Keratinocyte (primary cell): ENCODE measurements around the gene PAX4. TPM values are rescaled to one million over a fixed set of nuclear protein-coding genes. Genes with fewer than 3 reads are reported as not detected.

Experiments
- DNase-seq: peaks from one replicate; pipeline ENCODE4 v3.0.0-alpha.2; 2011; ENCODE audit warnings: low read depth, missing footprints, low spot score
- FAIRE-seq: peaks from 2 replicates; lab custom pipeline; 2011; peaks lifted over from hg19 to GRCh38; lab: Jason Lieb, UNC
- H2AFZ ChIP-seq: 2 replicates; pipeline ENCODE4 v1.6.0; 2012; ENCODE audit warnings: low read length, control low read depth, inconsistent platforms; ENCODE audit not compliant: control insufficient read depth
- H3K27ac ChIP-seq: 2 replicates; pipeline ENCODE4 v1.5.1; 2011; ENCODE audit warnings: low read length; ENCODE audit not compliant: control insufficient read depth, insufficient read depth
- H3K27me3 ChIP-seq: 3 replicates; pipeline ENCODE4 v1.6.0; 2011; ENCODE audit warnings: low read length; ENCODE audit not compliant: control insufficient read depth, insufficient read depth; ENCODE audit errors: extremely low read depth
- H3K36me3 ChIP-seq, 2 experiments: 2 replicates in 1 of 2; 3 replicates in 1 of 2; pipeline ENCODE4 v1.5.1; 2011; ENCODE audit warnings: low read length in 2 of 2, mild to moderate bottlenecking in 1 of 2; ENCODE audit not compliant: control insufficient read depth in 2 of 2, insufficient read depth in 2 of 2; ENCODE audit errors: extremely low read depth in 1 of 2
- H3K4me1 ChIP-seq: 3 replicates; pipeline ENCODE4 v1.5.1; 2011; ENCODE audit warnings: low read length; ENCODE audit not compliant: control insufficient read depth, insufficient read depth; ENCODE audit errors: extremely low read depth
- H3K4me2 ChIP-seq: 3 replicates; pipeline ENCODE4 v1.6.0; 2011; ENCODE audit warnings: low read depth, low read length; ENCODE audit not compliant: control insufficient read depth, insufficient read depth; ENCODE audit errors: extremely low read depth
- H3K4me3 ChIP-seq, 3 experiments: fragments of 200-600 bp in 1 of 3; sonication (generic) in 1 of 3; 2 replicates in 2 of 3; 3 replicates in 1 of 3; pipeline ENCODE4 v1.5.1; 2011 to 2016; ENCODE audit warnings: low read length in 3 of 3, mild to moderate bottlenecking in 3 of 3, control low read depth in 2 of 3, inconsistent platforms in 1 of 3, low read depth in 1 of 3, mixed read lengths in 1 of 3, mixed run types in 1 of 3, moderate library complexity in 1 of 3; ENCODE audit not compliant: control insufficient read depth in 2 of 3, insufficient read depth in 2 of 3; ENCODE audit errors: extremely low read depth in 1 of 3
- H3K79me2 ChIP-seq: 2 replicates; pipeline ENCODE4 v1.6.0; 2012; ENCODE audit warnings: low read length; ENCODE audit not compliant: control insufficient read depth, insufficient read depth
- H3K9ac ChIP-seq: 3 replicates; pipeline ENCODE4 v1.6.0; 2011; ENCODE audit warnings: low read length; ENCODE audit not compliant: control insufficient read depth, insufficient read depth; ENCODE audit errors: extremely low read depth
- H3K9me1 ChIP-seq: 3 replicates; pipeline ENCODE4 v1.6.0; 2011; ENCODE audit warnings: low read length; ENCODE audit not compliant: control insufficient read depth, insufficient read depth; ENCODE audit errors: extremely low read depth
- H3K9me3 ChIP-seq: 2 replicates; pipeline ENCODE4 v1.5.1; 2012; ENCODE audit warnings: low read depth, low read length; ENCODE audit not compliant: control insufficient read depth
- H4K20me1 ChIP-seq: 3 replicates; pipeline ENCODE4 v1.6.0; 2011; ENCODE audit warnings: low read length; ENCODE audit not compliant: control insufficient read depth, insufficient read depth; ENCODE audit errors: extremely low read depth
- CTCF ChIP-seq, 3 experiments: IDR thresholded peaks in 1 of 3; conservative IDR thresholded peaks in 1 of 3; optimal IDR thresholded peaks in 1 of 3; 2 replicates in 2 of 3; 3 replicates in 1 of 3; pipeline versions ENCODE3 to v1.5.1; 2011; ENCODE audit warnings: low read length in 3 of 3, mild to moderate bottlenecking in 3 of 3, moderate library complexity in 2 of 3, control low read depth in 1 of 3, inconsistent platforms in 1 of 3; ENCODE audit not compliant: insufficient read depth in 2 of 3; ENCODE audit errors: extremely low read depth in 1 of 3
- EZH2 ChIP-seq: IDR thresholded peaks from one replicate; pipeline ENCODE4 v1.6.1; 2012; ENCODE audit warnings: inconsistent platforms, mild to moderate bottlenecking, low read length, moderate library complexity
- dilution Hi-C: fragments of 300-500 bp; cut with MboI; formaldehyde crosslinking; loops from one replicate; pipeline ENCODE4 v1.7.0; 2020; ENCODE audit warnings: low sequenced_read_pairs; ENCODE audit not compliant: extremely low pct_ligation_motif_present
- polyA plus RNA-seq, 5 experiments: library from polyadenylated mRNA; depleted of rRNA in 3 of 5; stranded (reverse) in 3 of 5; stranded (forward) in 1 of 5; unstranded in 1 of 5; fragments of >200 nt; gene quantifications; 1 replicate in 1 of 5; 2 replicates in 3 of 5; 3 replicates in 1 of 5; pipeline versions ENCODE4 v1.2.1 to v1.2.3, GENCODE V29; 2011 to 2012; ENCODE audit warnings: missing spikeins in 2 of 5, low read depth in 1 of 5, low replicate concordance in 1 of 5

The PAX4 gene
- polyA plus RNA-seq, 1 donor (not counting 4 experiments of a cell fraction or from before 2014, with no cell fraction given): not detected

DNA sequence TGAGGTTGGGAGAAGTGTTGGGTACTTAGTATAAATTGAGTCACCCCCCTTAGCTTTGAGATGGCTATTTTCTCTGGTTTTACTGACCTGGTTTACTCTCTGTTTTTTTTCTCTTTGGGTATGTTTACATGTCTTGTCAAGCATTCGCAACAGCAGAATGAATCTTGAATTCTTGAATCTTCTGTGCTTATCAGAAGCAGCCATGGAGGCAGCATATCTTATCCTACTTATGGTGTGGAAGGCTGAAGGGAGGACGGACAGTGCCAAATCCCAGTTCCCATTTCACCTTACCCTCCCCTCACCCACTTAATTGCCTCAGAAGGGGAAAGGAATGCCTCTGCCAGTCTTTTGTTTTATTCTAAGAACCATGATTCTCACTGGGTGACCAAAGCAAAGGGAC is 37.8 kb upstream of the PAX4 start:
- peaks cover 2 to 33% of the 10 kb centered on the region in 2 experiments for H3K36me3 ChIP-seq
- peaks cover 8% of the 10 kb centered on the region for H3K9me1 ChIP-seq
- peaks cover 27% of the 10 kb centered on the region for H3K4me1 ChIP-seq
- peaks cover 87% of the 10 kb centered on the region for H3K79me2 ChIP-seq
- peaks cover 37% of the 10 kb centered on the region for H4K20me1 ChIP-seq
- no peak overlapping the region for H3K4me3 ChIP-seq
- no peak overlapping the region for H3K9ac ChIP-seq
- no peak overlapping the region for H3K27ac ChIP-seq
- no peaks in the 10 kb centered on the region for H3K9me3 ChIP-seq
- TF ChIP-seq CTCF (optimal IDR thresholded peaks at IDR 0.05 in 1 of 3, IDR thresholded peaks at IDR 0.05 in 1 of 3, conservative IDR thresholded peaks at IDR 0.05 in 1 of 3; ENCODE audit: extremely low read depth in 1 of 3, insufficient read depth in 2 of 3, low read length in 3 of 3) (no peak), EZH2 (no peak)
- no peak overlapping the region for H2AFZ ChIP-seq
- H3K27me3 ChIP-seq: no peaks in the 10 kb centered on the region
- dilution Hi-C loops: no loop called here
- FAIRE-seq: no peak
- DNase-seq: no peak
- H3K4me2 ChIP-seq: no peak overlapping the region

DNA sequence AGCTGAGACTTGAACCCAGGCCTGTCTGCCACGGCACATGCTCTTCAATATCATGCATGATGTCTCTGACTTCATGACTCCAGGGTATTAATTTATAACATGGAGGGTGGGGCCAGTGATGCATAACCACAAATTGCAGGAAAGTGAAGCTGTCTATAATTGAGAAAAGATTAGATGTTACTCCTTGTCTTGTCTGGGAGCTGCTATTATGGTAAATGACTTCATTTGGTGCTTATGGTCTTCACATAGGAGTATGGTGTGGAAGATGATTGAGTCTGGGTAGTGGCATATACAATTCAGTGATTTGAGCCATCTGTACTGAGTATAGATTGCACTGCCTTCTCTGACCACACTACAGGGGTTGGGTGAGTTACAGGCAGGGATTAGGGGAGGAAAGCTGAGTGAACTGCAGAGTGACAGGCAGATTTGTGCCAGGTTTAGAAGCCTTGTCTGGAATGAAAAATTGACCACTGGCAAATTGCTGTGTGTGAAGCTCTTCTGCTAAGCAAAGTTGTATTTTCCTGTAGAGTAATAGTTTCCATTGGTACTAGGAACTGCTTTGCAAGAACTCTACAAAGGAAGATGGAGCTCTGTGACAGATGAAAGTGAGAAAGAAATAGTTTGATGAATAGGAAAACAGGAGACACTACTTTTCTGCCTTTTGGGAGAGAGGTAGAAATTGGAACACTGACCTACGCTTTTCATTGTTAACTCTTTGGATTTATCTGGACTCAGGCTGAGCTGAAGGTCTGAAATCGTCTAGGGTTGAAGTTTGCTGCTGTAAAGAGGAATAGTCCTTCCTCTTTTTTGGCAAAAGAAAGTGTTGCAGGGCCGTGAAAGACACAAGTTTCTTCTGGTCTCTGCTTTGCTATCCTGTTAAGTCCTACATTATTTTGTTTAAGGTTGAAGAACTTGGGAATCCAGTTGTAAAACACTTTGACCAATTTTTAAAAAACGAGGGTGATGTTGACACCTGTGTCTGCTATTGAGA is 36.8 kb upstream of the PAX4 start:
- FAIRE-seq: no peak

More for the DNA sequence above, 36.8 kb upstream of the PAX4 start:
- H3K4me3 ChIP-seq: peak overlapping the region in 2 of 3 experiments; percentile 72 to 82
- H3K4me1 ChIP-seq: peaks cover 27% of the 10 kb centered on the region
- H3K27me3 ChIP-seq: no peaks in the 10 kb centered on the region
- TF ChIP-seq CTCF (optimal IDR thresholded peaks at IDR 0.05 in 1 of 3, IDR thresholded peaks at IDR 0.05 in 1 of 3, conservative IDR thresholded peaks at IDR 0.05 in 1 of 3; ENCODE audit: extremely low read depth in 1 of 3, insufficient read depth in 2 of 3, low read length in 3 of 3) (peak in 1 of 3 experiments; percentile 2), EZH2 (no peak)
- peaks cover 77% of the 10 kb centered on the region for H3K79me2 ChIP-seq
- peaks cover 37% of the 10 kb centered on the region for H4K20me1 ChIP-seq
- H3K4me2 ChIP-seq: peak overlapping the region; percentile 79
- peaks cover 0 to 33% of the 10 kb centered on the region in 2 experiments for H3K36me3 ChIP-seq
- H3K9me3 ChIP-seq: no peaks in the 10 kb centered on the region
- H3K9me1 ChIP-seq: peaks cover 8% of the 10 kb centered on the region
- H2AFZ ChIP-seq: no peak overlapping the region
- no peak overlapping the region for H3K9ac ChIP-seq
- no peak for DNase-seq
- dilution Hi-C loops: no loop called here
- peak overlapping the region; percentile 15 for H3K27ac ChIP-seq
